OCI-LY1 (cell line): ENCODE data around the gene ATP8B2.
"Not testable (repeated sequence)": the region's sequence is repeated elsewhere in the genome, so short reads cannot be mapped to it uniquely, and the experiment has no call there.

Experiments
- H2AFZ ChIP-seq: fragments of 200-600 bp; sonication (generic), shearing (Covaris generic); 2 replicates; pipeline ENCODE4 v1.6.0; 2014; ENCODE audit warnings: antibody characterized with exemption, mild to moderate bottlenecking, low read length
- H3F3A ChIP-seq: fragments of 200-600 bp; sonication (generic), shearing (Covaris generic); 2 replicates; pipeline ENCODE4 v1.6.0; 2014; ENCODE audit warnings: mild to moderate bottlenecking, antibody characterized with exemption, low read length, moderate library complexity; ENCODE audit not compliant: insufficient read depth
- H3K27ac ChIP-seq: fragments of 200-600 bp; sonication (generic); 2 replicates; pipeline ENCODE4 v1.5.1; 2014; ENCODE audit warnings: low read length, mixed run types, mild to moderate bottlenecking, low read depth; ENCODE audit not compliant: poor library complexity, severe bottlenecking
- H3K27me3 ChIP-seq: fragments of 200-600 bp; sonication (generic); 2 replicates; pipeline ENCODE4 v1.6.0; 2014; ENCODE audit warnings: antibody characterized with exemption, mild to moderate bottlenecking, low read length, moderate library complexity; ENCODE audit not compliant: insufficient read depth
- H3K36me3 ChIP-seq: fragments of 200-600 bp; sonication (generic); 2 replicates; pipeline ENCODE4 v1.6.1; 2014; ENCODE audit warnings: mild to moderate bottlenecking, antibody characterized with exemption, low read length, moderate library complexity, mixed read lengths; ENCODE audit not compliant: insufficient read depth
- H3K4me1 ChIP-seq: fragments of 200-600 bp; sonication (generic); 2 replicates; pipeline ENCODE4 v1.5.1; 2014; ENCODE audit warnings: mild to moderate bottlenecking, low read length, moderate library complexity; ENCODE audit not compliant: insufficient read depth, severe bottlenecking
- H3K4me2 ChIP-seq: fragments of 200-600 bp; sonication (generic), shearing (Covaris generic); 2 replicates; pipeline ENCODE4 v1.6.1; 2014; ENCODE audit warnings: low read length
- H3K4me3 ChIP-seq: fragments of 200-600 bp; sonication (generic); 2 replicates; pipeline ENCODE4 v1.5.1; 2014; ENCODE audit warnings: low read length, low read depth, mild to moderate bottlenecking, mixed read lengths; ENCODE audit not compliant: poor library complexity, severe bottlenecking
- H3K79me2 ChIP-seq: fragments of 200-600 bp; shearing (Covaris generic); 2 replicates; pipeline ENCODE4 v1.6.1; 2016; ENCODE audit warnings: mixed run types, low read length, mixed read lengths; ENCODE audit not compliant: insufficient read depth
- H3K9ac ChIP-seq: fragments of 200-600 bp; sonication (generic), shearing (Covaris generic); 2 replicates; pipeline ENCODE4 v1.6.1; 2014; ENCODE audit warnings: mild to moderate bottlenecking, low read length, mixed read lengths
- H3K9me2 ChIP-seq: fragments of 200-600 bp; sonication (generic), shearing (Covaris generic); 2 replicates; pipeline ENCODE4 v1.6.1; 2014; ENCODE audit warnings: low read depth, mild to moderate bottlenecking, low read length, mixed read lengths
- H3K9me3 ChIP-seq: fragments of 200-600 bp; shearing (Covaris generic); 2 replicates; pipeline ENCODE4 v1.6.1; 2014; ENCODE audit warnings: low read length, mixed read lengths
- H4K20me1 ChIP-seq: fragments of 200-600 bp; sonication (generic), shearing (Covaris generic); 2 replicates; pipeline ENCODE4 v1.6.0; 2016; ENCODE audit warnings: mild to moderate bottlenecking, low read length; ENCODE audit not compliant: insufficient read depth
- CTCF ChIP-seq: fragments of 200-600 bp; sonication (generic), shearing (Covaris generic); IDR thresholded peaks from 2 replicates; pipeline ENCODE4 v1.5.1; 2017; ENCODE audit warnings: mild to moderate bottlenecking, antibody characterized with exemption, low read length, moderate library complexity, mixed read lengths
- EZH2 ChIP-seq: fragments of 200-600 bp; sonication (generic), shearing (Covaris generic); IDR thresholded peaks from 2 replicates; pipeline ENCODE4 v1.8.0; 2017; ENCODE audit warnings: borderline replicate concordance, mixed run types, mild to moderate bottlenecking, antibody characterized with exemption, low read length, moderate library complexity, mixed read lengths

The ATP8B2 gene

DNA sequence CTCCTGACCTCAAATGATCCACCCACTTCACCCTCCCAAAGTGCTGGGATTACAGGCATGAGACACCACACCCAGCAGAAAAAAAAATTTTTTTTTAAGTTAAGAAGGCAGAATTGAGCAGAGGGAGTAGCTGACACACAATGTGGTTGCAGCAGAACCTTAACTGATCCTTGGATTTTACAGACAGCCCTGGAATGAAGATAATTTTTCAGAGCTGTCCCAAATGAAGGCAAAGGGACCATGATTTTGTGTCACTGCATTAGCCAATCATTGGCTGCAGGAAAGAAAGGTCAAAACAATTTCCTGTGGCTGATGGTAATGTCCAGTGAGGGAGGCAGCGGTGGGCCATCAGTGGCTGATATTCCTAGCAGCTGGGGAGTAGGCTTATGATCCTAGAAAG lies 23.7 kb upstream of the ATP8B2 start:
- Histone ChIP-seq H2AFZ (no peak overlapping the region), H3K9me3 (no peaks in the 10 kb centered on the region), H3K36me3 (no peaks in the 10 kb centered on the region), H3K27ac (no peak overlapping the region), H3K79me2 (no peaks in the 10 kb centered on the region), H3K4me2 (no peak overlapping the region), H3K9me2 (no peaks in the 10 kb centered on the region), H4K20me1 (no peaks in the 10 kb centered on the region), H3K4me3 (no peak overlapping the region), H3F3A (no peaks in the 10 kb centered on the region), H3K4me1 (no peaks in the 10 kb centered on the region), H3K27me3 (no peaks in the 10 kb centered on the region), H3K9ac (no peak overlapping the region)
- TF ChIP-seq CTCF (no peak), EZH2 (no peak)

DNA sequence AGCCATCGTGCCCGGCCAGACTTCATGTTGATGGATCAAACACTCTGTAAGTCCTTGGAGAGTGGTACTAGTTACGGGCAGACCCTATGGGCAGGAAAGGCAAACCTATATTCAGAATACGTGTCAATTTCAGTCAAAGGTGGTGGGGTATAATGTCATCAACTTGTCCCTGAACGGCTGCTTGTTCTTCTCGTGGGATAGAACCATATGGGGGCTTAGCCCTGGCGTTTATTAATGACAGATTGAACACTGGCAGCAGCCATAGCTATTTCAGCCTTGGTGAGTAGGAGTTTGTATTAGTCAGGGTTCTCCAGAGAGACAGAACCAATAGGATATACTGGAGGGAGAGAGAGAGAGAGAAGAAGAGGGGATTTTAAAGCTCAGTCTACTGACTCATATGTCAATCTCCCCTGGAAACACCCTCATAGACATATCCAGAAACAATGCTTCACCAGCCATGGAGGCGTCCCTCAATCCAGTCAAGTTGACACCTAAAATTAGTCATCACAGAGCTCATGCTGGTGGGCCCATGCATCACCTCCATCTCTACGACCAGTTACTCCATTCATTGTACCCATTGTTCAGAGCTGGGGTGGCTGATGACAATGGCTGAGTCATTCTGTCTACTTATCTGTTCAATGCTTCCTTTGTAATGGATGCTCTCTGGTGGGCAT lies 20.5 kb upstream of the ATP8B2 start:
- Histone ChIP-seq H4K20me1 (no peaks in the 10 kb centered on the region), H3K79me2 (no peaks in the 10 kb centered on the region), H2AFZ (no peak overlapping the region), H3K36me3 (no peaks in the 10 kb centered on the region), H3K9me2 (no peaks in the 10 kb centered on the region), H3F3A (no peaks in the 10 kb centered on the region), H3K9me3 (no peaks in the 10 kb centered on the region), H3K4me1 (no peaks in the 10 kb centered on the region), H3K9ac (no peak overlapping the region), H3K27ac (no peak overlapping the region), H3K4me3 (no peak overlapping the region), H3K27me3 (peaks cover 5% of the 10 kb centered on the region; the same call in 1 of the 2 replicates), H3K4me2 (no peak overlapping the region)
- TF ChIP-seq EZH2 (no peak), CTCF (no peak)

- no peaks in the 10 kb centered on the region for H3K9me2 ChIP-seq
- H3K9me3 ChIP-seq, result no peaks in the 10 kb centered on the region
- H3K4me2 ChIP-seq, result no peak overlapping the region
- H4K20me1 ChIP-seq, result no peaks in the 10 kb centered on the region
- H2AFZ ChIP-seq, result no peak overlapping the region
- H3K36me3 ChIP-seq, result no peaks in the 10 kb centered on the region
- H3K79me2 ChIP-seq, result no peaks in the 10 kb centered on the region
- peaks cover 5% of the 10 kb centered on the region; the same call in 1 of the 2 replicates for H3K27me3 ChIP-seq
- H3K4me1 ChIP-seq, result no peaks in the 10 kb centered on the region
- H3K9ac ChIP-seq, result no peak overlapping the region
- TF ChIP-seq EZH2, result no peak
- TF ChIP-seq CTCF, result no peak
- no peak overlapping the region for H3K4me3 ChIP-seq
- H3F3A ChIP-seq, result no peaks in the 10 kb centered on the region
- H3K27ac ChIP-seq, result no peak overlapping the region
These were observed 19.2 kb upstream of the ATP8B2 start for GRCh38 chr1:154306151-154306550.

DNA sequence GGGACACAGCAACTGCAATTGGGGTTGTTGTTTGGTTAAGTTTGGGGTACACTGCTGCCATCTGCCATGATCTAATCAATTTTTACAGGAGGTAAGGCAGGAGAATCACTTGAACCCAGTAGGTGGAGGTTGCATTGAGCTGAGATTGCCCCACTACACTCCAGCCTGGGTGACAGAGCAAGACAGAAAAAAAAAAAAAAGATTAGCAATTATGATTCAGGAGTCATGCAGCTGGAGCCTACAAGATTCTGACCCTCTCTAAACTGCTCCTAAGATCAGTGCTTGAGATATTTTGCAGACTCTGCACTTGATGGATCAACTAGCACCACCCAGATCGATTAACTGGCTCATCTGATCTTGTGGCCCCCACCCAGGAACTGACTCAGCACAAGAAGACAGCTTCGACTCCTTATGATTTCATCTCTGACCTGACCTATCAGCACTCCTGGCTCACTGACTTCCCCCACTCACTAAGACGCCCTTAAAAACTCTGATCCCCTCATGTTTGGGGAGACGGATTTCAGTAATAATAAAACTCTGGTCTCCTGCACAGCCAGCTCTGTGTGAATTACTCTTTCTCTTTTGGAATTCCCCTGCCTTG lies 17.6 kb upstream of the ATP8B2 start:
- not testable (repeated sequence) for H3K4me2 ChIP-seq, H3K79me2 ChIP-seq, H3F3A ChIP-seq, H4K20me1 ChIP-seq, H3K9ac ChIP-seq, H3K36me3 ChIP-seq, H2AFZ ChIP-seq, H3K27me3 ChIP-seq, H3K9me3 ChIP-seq, H3K27ac ChIP-seq, H3K4me3 ChIP-seq, H3K9me2 ChIP-seq, H3K4me1 ChIP-seq

- H3K9ac ChIP-seq, H3K4me1 ChIP-seq, H3K4me3 ChIP-seq, H3K4me2 ChIP-seq, H2AFZ ChIP-seq, H4K20me1 ChIP-seq, H3K27me3 ChIP-seq, H3K9me3 ChIP-seq, H3K36me3 ChIP-seq, H3K79me2 ChIP-seq, H3K9me2 ChIP-seq, H3F3A ChIP-seq, H3K27ac ChIP-seq: not testable (repeated sequence)
These were observed 16.2 kb upstream of the ATP8B2 start for GRCh38 chr1:154309136-154309535.
